Breast epithelium (tissue), 4 donors: ENCODE data around the gene GRK5. TPM values are rescaled to one million over a fixed set of nuclear protein-coding genes. Genes with fewer than 3 reads are reported as not detected.

Source experiments
- DNase-seq, 2 donors: peaks; one replicate each; pipeline ENCODE4 v3.0.0-alpha.2; 2019; ENCODE audit warnings: low spot score in 2 of 2
- H3K27ac ChIP-seq, 2 donors: fragments of 200-600 bp; sonication (generic) in 1 of 2; one replicate each; pipeline ENCODE4 v1.5.1; 2016 to 2019; ENCODE audit warnings: mild to moderate bottlenecking in 1 of 2
- H3K27me3 ChIP-seq, 2 donors: fragments of 200-600 bp; sonication (generic) in 1 of 2; one replicate each; pipeline versions ENCODE4 v1.5.1 to v1.6.0; 2017 to 2019; ENCODE audit warnings: control low read depth in 1 of 2, mild to moderate bottlenecking in 1 of 2
- H3K36me3 ChIP-seq: fragments of 200-600 bp; one replicate; pipeline ENCODE4 v1.5.1; 2019
- H3K4me1 ChIP-seq, 2 donors: fragments of 200-600 bp; sonication (generic); one replicate each; pipeline ENCODE4 v1.5.1; 2016 to 2019; ENCODE audit warnings: control low read depth in 1 of 2
- H3K4me3 ChIP-seq, 3 donors: fragments of 200-600 bp; sonication (generic); 1 replicate in 2 of 3; 2 replicates in 1 of 3; pipeline ENCODE4 v1.5.1; 2016 to 2019; ENCODE audit warnings: mild to moderate bottlenecking in 3 of 3, moderate library complexity in 2 of 3
- H3K9me3 ChIP-seq, 2 donors: fragments of 200-600 bp; sonication (generic) in 1 of 2; one replicate each; pipeline ENCODE4 v1.5.1; 2016 to 2019; ENCODE audit warnings: control low read depth in 1 of 2
- CTCF ChIP-seq, 3 donors: fragments of 450-650 bp; IDR thresholded peaks; one replicate each; pipeline ENCODE4 v1.5.1; 2016 to 2017; ENCODE audit warnings: antibody characterized with exemption in 3 of 3, mild to moderate bottlenecking in 3 of 3, moderate library complexity in 3 of 3
- POLR2A ChIP-seq: fragments of 450-650 bp; IDR thresholded peaks from one replicate; pipeline ENCODE4 v1.6.1; 2016; ENCODE audit warnings: antibody characterized with exemption, mild to moderate bottlenecking, moderate library complexity
- POLR2AphosphoS5 ChIP-seq, 3 donors: sonication (generic); formaldehyde crosslinking; IDR thresholded peaks; one replicate each; pipeline ENCODE4 v1.6.1; 2017; ENCODE audit warnings: antibody characterized with exemption in 3 of 3
- intact Hi-C: fragments of 100-400 bp; cut with DNase I; formaldehyde crosslinking; loops from one replicate; pipeline ENCODE4 v1.15.1; 2023; ENCODE audit warnings: low total_unique reads
- total RNA-seq, 3 donors: library from RNA; depleted of rRNA; stranded (reverse); fragments of >200 nt; gene quantifications; one replicate each; pipeline ENCODE4 v1.1.0, GENCODE V29; 2016

Gene GRK5
- total RNA-seq, 3 donors from 2014 or later, result 14.9 to 20.6 (median 15.2) TPM

- intact Hi-C loops, result no loop called here
- H3K27ac ChIP-seq, result no peak overlapping the region
- no peaks in the 10 kb centered on the region for H3K36me3 ChIP-seq
- DNase-seq, result no peak
- no peaks in the 10 kb centered on the region for H3K4me1 ChIP-seq
- no peaks in the 10 kb centered on the region for H3K27me3 ChIP-seq
- no peak overlapping the region for H3K4me3 ChIP-seq
- H3K9me3 ChIP-seq, result no peaks in the 10 kb centered on the region
- TF ChIP-seq POLR2A (no peak), POLR2AphosphoS5 (IDR thresholded peaks at IDR 0.05) (no peak), CTCF (IDR thresholded peaks at IDR 0.05) (no peak)
These were observed 8.9 kb upstream of the GRK5 start for GRCh38 chr10:119198438-119198837.

GRCh38 chr10:119199231-119199992 lies 8.0 kb upstream of the GRK5 start:
- DNase-seq, result peak; percentile 55 to 63
- Histone ChIP-seq H3K36me3 (no peaks in the 10 kb centered on the region), H3K4me3 (no peak overlapping the region), H3K27me3 (no peaks in the 10 kb centered on the region), H3K27ac (no peak overlapping the region), H3K9me3 (no peaks in the 10 kb centered on the region), H3K4me1 (no peaks in the 10 kb centered on the region)
- TF ChIP-seq POLR2AphosphoS5 (IDR thresholded peaks at IDR 0.05), result no peak
- TF ChIP-seq CTCF (IDR thresholded peaks at IDR 0.05), result peak; percentile 12 to 79 (median 68)
- intact Hi-C loops, result no loop called here

GRCh38 chr10:119201233-119201632 lies 6.1 kb upstream of the GRK5 start:
- intact Hi-C loops, result loop anchor here (10.0 kb wide), 2 partner anchors 104 to 244 kb away; no protein-coding TSS in a partner anchor
- DNase-seq, result no peak
- Histone ChIP-seq H3K4me1 (peaks cover 1 to 2% of the 10 kb centered on the region in 2 donors), H3K27ac (no peak overlapping the region), H3K9me3 (no peaks in the 10 kb centered on the region), H3K4me3 (no peak overlapping the region), H3K27me3 (no peaks in the 10 kb centered on the region), H3K36me3 (no peaks in the 10 kb centered on the region)
- no peak for TF ChIP-seq POLR2A
- no peak for TF ChIP-seq POLR2AphosphoS5 (IDR thresholded peaks at IDR 0.05)
- no peak for TF ChIP-seq CTCF (IDR thresholded peaks at IDR 0.05)

- Histone ChIP-seq H3K9me3 (no peaks in the 10 kb centered on the region), H3K4me3 (no peak overlapping the region), H3K4me1 (peaks cover 3 to 5% of the 10 kb centered on the region in 2 donors), H3K36me3 (no peaks in the 10 kb centered on the region), H3K27ac (no peak overlapping the region), H3K27me3 (no peaks in the 10 kb centered on the region)
- no peak for DNase-seq
- TF ChIP-seq POLR2A, result no peak
- TF ChIP-seq CTCF (IDR thresholded peaks at IDR 0.05), result no peak
- TF ChIP-seq POLR2AphosphoS5 (IDR thresholded peaks at IDR 0.05), result no peak
- intact Hi-C loops, result loop anchor here (10.0 kb wide), 2 partner anchors 102 to 242 kb away; no protein-coding TSS in a partner anchor
These were observed 4.4 kb upstream of the GRK5 start for GRCh38 chr10:119203006-119203405.

GRCh38 chr10:119205894-119206602 lies 1.3 kb upstream of the GRK5 start:
- TF ChIP-seq POLR2AphosphoS5 (IDR thresholded peaks at IDR 0.05), result peak in 1 of 3 donors; percentile 36
- no peak for TF ChIP-seq CTCF (IDR thresholded peaks at IDR 0.05)
- no peak for TF ChIP-seq POLR2A
- no peaks in the 10 kb centered on the region for H3K36me3 ChIP-seq
- intact Hi-C loops, result loop anchor here (10.0 kb wide), 2 partner anchors 99 to 239 kb away; no protein-coding TSS in a partner anchor
- H3K27ac ChIP-seq, result peak overlapping the region; percentile 96 to 99
- no peaks in the 10 kb centered on the region for H3K27me3 ChIP-seq
- H3K4me3 ChIP-seq, result peak overlapping the region; percentile 78 to 98 (median 91)
- H3K4me1 ChIP-seq, result peaks cover 3 to 11% of the 10 kb centered on the region in 2 donors
- peak; percentile 57 to 59 for DNase-seq
- no peaks in the 10 kb centered on the region for H3K9me3 ChIP-seq
